22Rv1 (cell line): ENCODE data around the gene TAL2.

ENCODE experiments used
- ZFX ChIP-seq: fragments of 450-650 bp; IDR thresholded peaks from 2 replicates; pipeline ENCODE4 v1.6.1; 2017; ENCODE audit warnings: antibody characterized with exemption, borderline replicate concordance
- TF ChIP-seq, protein P1 (sequence below): fragments of 450-650 bp; IDR thresholded peaks from 2 replicates; pipeline ENCODE4 v1.5.1; 2017; ENCODE audit warnings: mild to moderate bottlenecking

DNA sequence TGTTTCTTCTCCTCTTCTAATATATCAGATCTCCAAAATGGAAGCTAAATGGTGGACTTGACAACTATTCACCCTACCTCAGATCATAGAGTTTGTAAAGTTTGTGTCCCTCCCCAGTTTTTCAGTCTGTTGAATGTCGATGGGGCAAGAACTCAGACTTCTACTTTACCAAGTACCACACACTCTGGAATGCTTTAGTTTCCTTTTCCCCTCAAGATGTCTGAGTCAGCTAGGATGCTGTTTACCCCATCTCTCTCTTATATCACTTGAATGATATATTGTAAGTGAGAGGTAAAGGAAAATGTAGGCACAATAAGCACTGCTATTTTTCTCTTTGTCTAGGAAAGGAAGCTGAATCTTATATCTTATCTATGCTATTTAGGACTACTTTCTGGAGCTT, 25.9 kb upstream of the TAL2 start:
- TF ChIP-seq, protein P1, sequence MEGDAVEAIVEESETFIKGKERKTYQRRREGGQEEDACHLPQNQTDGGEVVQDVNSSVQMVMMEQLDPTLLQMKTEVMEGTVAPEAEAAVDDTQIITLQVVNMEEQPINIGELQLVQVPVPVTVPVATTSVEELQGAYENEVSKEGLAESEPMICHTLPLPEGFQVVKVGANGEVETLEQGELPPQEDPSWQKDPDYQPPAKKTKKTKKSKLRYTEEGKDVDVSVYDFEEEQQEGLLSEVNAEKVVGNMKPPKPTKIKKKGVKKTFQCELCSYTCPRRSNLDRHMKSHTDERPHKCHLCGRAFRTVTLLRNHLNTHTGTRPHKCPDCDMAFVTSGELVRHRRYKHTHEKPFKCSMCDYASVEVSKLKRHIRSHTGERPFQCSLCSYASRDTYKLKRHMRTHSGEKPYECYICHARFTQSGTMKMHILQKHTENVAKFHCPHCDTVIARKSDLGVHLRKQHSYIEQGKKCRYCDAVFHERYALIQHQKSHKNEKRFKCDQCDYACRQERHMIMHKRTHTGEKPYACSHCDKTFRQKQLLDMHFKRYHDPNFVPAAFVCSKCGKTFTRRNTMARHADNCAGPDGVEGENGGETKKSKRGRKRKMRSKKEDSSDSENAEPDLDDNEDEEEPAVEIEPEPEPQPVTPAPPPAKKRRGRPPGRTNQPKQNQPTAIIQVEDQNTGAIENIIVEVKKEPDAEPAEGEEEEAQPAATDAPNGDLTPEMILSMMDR: no peak
- no peak for TF ChIP-seq ZFX
